Bronchial epithelial cell (primary cell): ENCODE measurements around the gene POLR3GL. TPM values are rescaled to one million over a fixed set of nuclear protein-coding genes. Genes with fewer than 3 reads are reported as not detected.
"Not testable (repeated sequence)": the region's sequence is repeated elsewhere in the genome, so short reads cannot be mapped to it uniquely, and the experiment has no call there.

Source experiments
- DNase-seq: peaks from one replicate; pipeline ENCODE4 v3.0.0-alpha.2; 2010; ENCODE audit warnings: low read depth
- FAIRE-seq: peaks from 2 replicates; lab custom pipeline; 2011; peaks lifted over from hg19 to GRCh38; lab: Jason Lieb, UNC
- H3K27me3 ChIP-seq: 2 replicates; pipeline ENCODE4 v1.5.1; 2011; ENCODE audit warnings: low read length; ENCODE audit not compliant: control insufficient read depth, insufficient read depth
- H3K36me3 ChIP-seq: 2 replicates; pipeline ENCODE4 v1.5.1; 2011; ENCODE audit warnings: low read length; ENCODE audit not compliant: control insufficient read depth, insufficient read depth
- H3K4me3 ChIP-seq: 2 replicates; pipeline ENCODE4 v1.5.1; 2011; ENCODE audit warnings: mild to moderate bottlenecking, low read depth, low read length, control low read depth
- CTCF ChIP-seq: IDR thresholded peaks from 2 replicates; pipeline ENCODE4 v1.5.1; 2011; ENCODE audit warnings: mild to moderate bottlenecking, moderate library complexity, low read length, control low read depth, inconsistent platforms; ENCODE audit not compliant: insufficient read depth, severe bottlenecking
- total RNA-seq: library from RNA; depleted of rRNA; stranded (reverse); fragments of >200 nt; gene quantifications from 2 replicates; pipeline ENCODE4 v1.2.1, GENCODE V29; 2014

POLR3GL gene
- total RNA-seq, 1 donor from 2014 or later: 4.7 TPM

- FAIRE-seq (no peak), DNase-seq (no peak)
- Histone ChIP-seq H3K4me3 (peak overlapping the region; percentile 60), H3K36me3 (peaks cover 6% of the 10 kb centered on the region), H3K27me3 (no peaks in the 10 kb centered on the region)
- TF ChIP-seq CTCF: no peak
Observed at GRCh38 chr1:145927916-145928643, 36.4 kb upstream of the POLR3GL start.

DNA sequence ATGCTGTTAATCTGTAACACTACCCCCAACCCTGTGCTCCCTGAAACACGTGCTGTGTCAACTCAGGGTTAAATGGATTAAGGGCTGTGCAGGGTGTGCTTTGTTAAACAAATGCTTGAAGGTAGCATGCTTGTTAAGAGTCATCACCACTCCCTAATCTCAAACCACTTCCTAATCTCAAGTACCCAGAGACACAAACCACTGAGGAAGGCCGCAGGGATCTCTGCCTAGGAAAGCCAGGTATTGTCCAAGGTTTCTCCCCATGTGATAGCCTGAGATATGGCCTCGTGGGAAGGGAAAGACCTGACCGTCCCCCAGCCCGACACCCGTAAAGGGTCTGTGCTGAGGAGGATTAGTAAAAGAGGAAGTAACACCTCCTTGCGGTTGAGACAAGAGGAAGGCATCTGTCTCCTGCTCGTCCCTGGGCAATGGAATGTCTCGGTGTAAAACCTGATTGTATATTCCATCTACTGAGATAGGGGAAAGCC lies 31.9 kb upstream of the POLR3GL start:
- H3K4me3 ChIP-seq, H3K27me3 ChIP-seq, H3K36me3 ChIP-seq, FAIRE-seq: not testable (repeated sequence)
- DNase-seq: peak; percentile 35

DNA sequence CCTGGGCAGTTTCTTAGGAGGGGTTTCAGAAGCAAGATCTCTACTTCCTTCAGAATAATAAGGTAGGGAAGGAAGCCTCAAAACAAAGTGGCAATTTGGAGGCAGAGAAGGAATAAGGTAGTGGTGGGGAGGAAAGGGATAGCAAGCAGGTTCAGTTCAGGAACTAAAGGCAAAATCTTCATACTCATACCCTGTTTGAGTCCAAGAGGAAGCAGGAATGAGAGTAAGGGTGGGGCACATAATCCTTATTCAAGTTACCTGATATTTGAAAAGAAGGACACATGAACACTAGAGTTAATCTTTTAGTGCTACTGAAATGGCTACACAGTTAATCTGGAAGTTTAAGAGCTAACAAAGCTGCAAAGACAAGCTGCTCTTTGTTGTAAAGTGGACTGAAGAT lies 28.8 kb upstream of the POLR3GL start:
- no peak for DNase-seq
- H3K4me3 ChIP-seq: no peak overlapping the region
- H3K27me3 ChIP-seq: no peaks in the 10 kb centered on the region
- FAIRE-seq: no peak
- H3K36me3 ChIP-seq: no peaks in the 10 kb centered on the region
- no peak for TF ChIP-seq CTCF

DNA sequence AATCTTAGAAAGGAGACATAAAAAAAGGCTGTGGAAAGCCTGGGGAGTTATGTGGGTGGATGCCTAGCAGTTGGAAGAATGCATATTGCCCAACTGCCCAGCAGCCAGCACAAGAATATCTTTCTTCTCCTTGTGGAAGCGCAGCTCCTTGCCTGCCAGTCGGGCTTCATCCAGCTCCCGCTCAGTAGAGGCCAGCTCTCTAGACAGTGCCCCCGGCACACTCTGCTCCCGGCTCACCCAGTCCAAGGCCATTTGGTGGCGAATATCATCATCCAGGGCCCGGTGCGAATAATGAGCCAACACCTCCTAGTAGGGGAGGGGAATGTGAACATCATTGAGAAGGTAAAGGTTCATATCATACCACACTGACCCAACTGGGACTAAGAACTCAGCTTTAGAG lies 28.2 kb upstream of the POLR3GL start:
- DNase-seq: no peak
- no peak for FAIRE-seq
- Histone ChIP-seq H3K27me3 (no peaks in the 10 kb centered on the region), H3K4me3 (no peak overlapping the region), H3K36me3 (no peaks in the 10 kb centered on the region)
- TF ChIP-seq CTCF: no peak

- no peak for TF ChIP-seq CTCF
Observed at GRCh38 chr1:145937436-145937835, 27.1 kb upstream of the POLR3GL start.

GRCh38 chr1:145942405-145942804 lies 22.1 kb upstream of the POLR3GL start:
- Histone ChIP-seq H3K27me3 (no peaks in the 10 kb centered on the region), H3K36me3 (no peaks in the 10 kb centered on the region), H3K4me3 (no peak overlapping the region)
- no peak for TF ChIP-seq CTCF
- DNase-seq (no peak), FAIRE-seq (no peak)

More at GRCh38 chr1:145937436-145937835, 27.1 kb upstream of the POLR3GL start:
- no peak overlapping the region for H3K4me3 ChIP-seq
- FAIRE-seq (no peak), DNase-seq (no peak)
- H3K36me3 ChIP-seq: no peaks in the 10 kb centered on the region
- no peaks in the 10 kb centered on the region for H3K27me3 ChIP-seq
